Measurements from ENCODE around the gene LIPM. TPM values are rescaled to one million over a fixed set of nuclear protein-coding genes. Genes with fewer than 3 reads are reported as not detected.
A peak's percentile ranks its signal among the peaks of the same experiment; 100 is the strongest.

Gene LIPM
- total RNA-seq, 1 donor from 2014 or later, result not detected

DNA sequence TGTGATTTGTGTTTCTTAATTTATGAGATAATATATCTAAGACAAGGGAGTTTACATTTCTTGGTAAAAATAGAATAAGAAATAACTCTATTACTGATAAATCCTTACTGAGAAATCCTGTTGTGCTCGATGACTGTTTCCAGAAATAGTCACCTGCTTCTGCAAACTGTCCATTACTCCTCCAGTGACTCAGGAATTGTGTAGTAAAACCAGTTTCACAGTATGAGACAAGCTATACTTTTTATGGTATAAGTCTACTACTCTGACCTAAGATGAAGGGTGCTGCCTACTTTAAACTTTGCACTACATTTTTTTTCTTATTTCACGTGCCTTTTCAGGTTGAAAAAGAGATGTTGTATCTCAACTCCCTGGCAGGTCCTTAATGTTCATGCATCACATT lies 56.0 kb downstream of the LIPM start:
- Mint-ChIP-seq H3K27ac (ENCODE audit: unreplicated experiment) (no peak overlapping the region), H3K36me3 (ENCODE audit: unreplicated experiment) (no peaks in the 10 kb centered on the region), H3K4me3 (ENCODE audit: unreplicated experiment) (no peak overlapping the region), H3K27me3 (ENCODE audit: unreplicated experiment) (peaks cover 19% of the 10 kb centered on the region), H3K4me1 (ENCODE audit: unreplicated experiment) (no peaks in the 10 kb centered on the region), H3K9me3 (ENCODE audit: unreplicated experiment) (no peaks in the 10 kb centered on the region)
- DNase-seq (ENCODE audit: extremely low spot score, unreplicated experiment), result no peak
- TF ChIP-seq, protein P1, sequence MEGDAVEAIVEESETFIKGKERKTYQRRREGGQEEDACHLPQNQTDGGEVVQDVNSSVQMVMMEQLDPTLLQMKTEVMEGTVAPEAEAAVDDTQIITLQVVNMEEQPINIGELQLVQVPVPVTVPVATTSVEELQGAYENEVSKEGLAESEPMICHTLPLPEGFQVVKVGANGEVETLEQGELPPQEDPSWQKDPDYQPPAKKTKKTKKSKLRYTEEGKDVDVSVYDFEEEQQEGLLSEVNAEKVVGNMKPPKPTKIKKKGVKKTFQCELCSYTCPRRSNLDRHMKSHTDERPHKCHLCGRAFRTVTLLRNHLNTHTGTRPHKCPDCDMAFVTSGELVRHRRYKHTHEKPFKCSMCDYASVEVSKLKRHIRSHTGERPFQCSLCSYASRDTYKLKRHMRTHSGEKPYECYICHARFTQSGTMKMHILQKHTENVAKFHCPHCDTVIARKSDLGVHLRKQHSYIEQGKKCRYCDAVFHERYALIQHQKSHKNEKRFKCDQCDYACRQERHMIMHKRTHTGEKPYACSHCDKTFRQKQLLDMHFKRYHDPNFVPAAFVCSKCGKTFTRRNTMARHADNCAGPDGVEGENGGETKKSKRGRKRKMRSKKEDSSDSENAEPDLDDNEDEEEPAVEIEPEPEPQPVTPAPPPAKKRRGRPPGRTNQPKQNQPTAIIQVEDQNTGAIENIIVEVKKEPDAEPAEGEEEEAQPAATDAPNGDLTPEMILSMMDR (IDR thresholded peaks at IDR 0.05), result no peak

DNA sequence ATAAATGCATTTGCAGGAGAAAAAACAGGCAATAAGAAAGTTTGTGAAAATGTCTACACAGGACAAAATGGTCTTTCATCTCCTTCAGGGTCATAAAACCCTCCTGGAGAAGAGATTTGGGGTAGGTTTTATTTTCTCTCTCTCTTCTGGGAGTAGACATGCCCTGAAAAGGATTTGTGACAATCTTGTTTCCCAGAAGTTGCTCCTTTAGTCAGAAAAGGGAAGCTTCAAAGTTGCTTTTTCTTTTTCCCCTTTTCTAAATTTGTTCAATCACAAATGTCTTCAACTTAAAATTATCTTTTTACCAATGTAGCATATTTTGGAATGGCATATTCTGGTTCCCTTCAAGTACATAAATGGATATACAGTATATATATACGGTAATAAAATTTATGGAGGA lies 58.5 kb downstream of the LIPM start:
- H3K27me3 Mint-ChIP-seq (ENCODE audit: unreplicated experiment), result peaks cover 29% of the 10 kb centered on the region
- no peaks in the 10 kb centered on the region for H3K36me3 Mint-ChIP-seq (ENCODE audit: unreplicated experiment)
- DNase-seq (ENCODE audit: extremely low spot score, unreplicated experiment), result no peak
- TF ChIP-seq, protein P1 (IDR thresholded peaks at IDR 0.05), result no peak
- H3K4me3 Mint-ChIP-seq (ENCODE audit: unreplicated experiment), result no peak overlapping the region
- H3K4me1 Mint-ChIP-seq (ENCODE audit: unreplicated experiment), result no peaks in the 10 kb centered on the region
- no peak overlapping the region for H3K27ac Mint-ChIP-seq (ENCODE audit: unreplicated experiment)
- no peaks in the 10 kb centered on the region for H3K9me3 Mint-ChIP-seq (ENCODE audit: unreplicated experiment)

DNA sequence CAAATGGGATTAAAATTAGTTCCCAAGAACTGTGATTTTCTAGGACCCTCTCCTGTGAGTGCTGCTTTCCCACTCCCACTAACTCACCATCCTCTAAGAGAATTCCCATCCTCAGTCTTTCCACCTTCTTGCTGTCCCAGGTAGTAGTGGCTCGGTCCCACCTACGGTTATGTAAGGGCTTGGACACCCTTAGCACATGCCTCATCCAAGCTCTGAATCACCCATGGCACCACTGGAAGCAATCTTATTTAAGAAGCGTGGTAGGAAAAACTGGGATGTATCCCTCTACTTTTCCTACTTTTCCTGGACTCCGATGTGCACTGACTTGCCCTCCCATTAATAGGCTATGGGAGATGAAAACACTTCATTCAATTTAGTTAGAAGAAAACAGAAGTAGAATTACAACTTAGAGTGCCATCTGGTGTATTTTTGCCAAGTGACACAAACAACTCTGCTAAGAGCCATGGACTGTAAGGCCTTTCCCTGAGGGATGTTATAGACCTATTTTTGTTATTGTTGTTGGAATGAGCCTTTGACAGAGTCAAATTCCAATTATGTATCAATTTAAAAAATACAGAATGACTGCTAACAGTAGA lies 62.8 kb downstream of the LIPM start:
- Mint-ChIP-seq H3K4me3 (ENCODE audit: unreplicated experiment) (no peak overlapping the region), H3K27ac (ENCODE audit: unreplicated experiment) (no peak overlapping the region), H3K4me1 (ENCODE audit: unreplicated experiment) (no peaks in the 10 kb centered on the region), H3K9me3 (ENCODE audit: unreplicated experiment) (no peaks in the 10 kb centered on the region), H3K36me3 (ENCODE audit: unreplicated experiment) (no peaks in the 10 kb centered on the region), H3K27me3 (ENCODE audit: unreplicated experiment) (peaks cover 33% of the 10 kb centered on the region)
- TF ChIP-seq, protein P1 (IDR thresholded peaks at IDR 0.05), result peak; percentile 36
- DNase-seq (ENCODE audit: extremely low spot score, unreplicated experiment), result no peak

DNA sequence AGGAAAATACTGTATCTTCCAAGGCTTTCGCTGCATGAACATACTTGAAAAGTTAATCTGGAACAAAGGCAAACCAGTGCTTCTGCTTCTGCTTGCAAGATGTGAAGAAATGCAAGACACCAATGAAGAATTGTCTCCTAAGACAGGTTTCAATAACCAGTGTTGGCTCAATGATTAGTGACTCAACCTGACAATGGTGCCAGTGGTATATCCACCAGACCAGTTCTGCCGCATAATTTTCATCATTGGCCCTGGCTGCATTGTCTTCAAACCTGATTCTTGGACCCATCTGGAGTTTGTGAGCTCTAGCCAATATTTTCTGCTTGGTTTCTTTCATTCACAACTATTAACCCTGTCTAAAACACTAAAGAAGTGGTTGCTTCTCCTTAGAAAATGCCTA lies 63.9 kb downstream of the LIPM start:
- DNase-seq (ENCODE audit: extremely low spot score, unreplicated experiment), result no peak
- Mint-ChIP-seq H3K27ac (ENCODE audit: unreplicated experiment) (no peak overlapping the region), H3K27me3 (ENCODE audit: unreplicated experiment) (peaks cover 28% of the 10 kb centered on the region), H3K4me1 (ENCODE audit: unreplicated experiment) (no peaks in the 10 kb centered on the region), H3K4me3 (ENCODE audit: unreplicated experiment) (no peak overlapping the region), H3K9me3 (ENCODE audit: unreplicated experiment) (no peaks in the 10 kb centered on the region), H3K36me3 (ENCODE audit: unreplicated experiment) (no peaks in the 10 kb centered on the region)
- TF ChIP-seq, protein P1 (IDR thresholded peaks at IDR 0.05), result no peak

DNA sequence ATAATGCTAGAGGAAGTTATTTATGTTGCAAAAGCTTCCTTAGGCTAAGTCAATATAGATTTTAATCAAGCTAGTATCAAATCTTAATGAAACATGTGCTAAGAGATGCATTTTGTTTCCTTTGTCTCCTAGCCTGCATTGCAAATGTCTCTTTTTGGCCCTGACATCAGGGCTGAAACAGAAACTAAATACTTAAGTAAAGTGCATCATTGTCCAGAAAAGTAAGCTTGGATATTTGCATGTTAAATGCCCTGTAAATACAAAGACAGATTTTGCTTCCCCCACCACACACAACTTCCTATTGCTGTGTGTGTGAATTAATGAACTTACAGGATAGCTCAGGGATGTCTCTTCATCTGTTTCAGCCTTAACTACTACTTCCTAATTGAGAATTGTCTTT lies 67.6 kb downstream of the LIPM start:
- Mint-ChIP-seq H3K4me3 (ENCODE audit: unreplicated experiment) (no peak overlapping the region), H3K4me1 (ENCODE audit: unreplicated experiment) (no peaks in the 10 kb centered on the region), H3K27me3 (ENCODE audit: unreplicated experiment) (peaks cover 11% of the 10 kb centered on the region), H3K27ac (ENCODE audit: unreplicated experiment) (no peak overlapping the region), H3K9me3 (ENCODE audit: unreplicated experiment) (no peaks in the 10 kb centered on the region), H3K36me3 (ENCODE audit: unreplicated experiment) (no peaks in the 10 kb centered on the region)
- TF ChIP-seq, protein P1 (IDR thresholded peaks at IDR 0.05), result no peak
- no peak for DNase-seq (ENCODE audit: extremely low spot score, unreplicated experiment)

Other genes starting within 250 kb of the LIPM start
- gene RNLS, start 219.4 kb upstream of the LIPM start, total RNA-seq, result 1.7 and 3.9 TPM in 2 replicates
- not detected in 2 replicates for gene LIPJ, start 216.0 kb upstream of the LIPM start, total RNA-seq
- gene LIPF, start 138.3 kb upstream of the LIPM start, total RNA-seq, result not detected in 2 replicates
- not detected in 2 replicates for gene LIPK, start 96.5 kb upstream of the LIPM start, total RNA-seq
- gene LIPN, start 42.7 kb upstream of the LIPM start, total RNA-seq, result not detected in 2 replicates
- gene ANKRD22, start 49.1 kb downstream of the LIPM start, total RNA-seq, result not detected in 2 replicates
- gene STAMBPL1, start 77.5 kb downstream of the LIPM start, total RNA-seq, result 4.5 and 4.8 TPM in 2 replicates
- gene ACTA2, start 150.0 kb downstream of the LIPM start, total RNA-seq, result 315 and 329 TPM in 2 replicates
- gene FAS, start 188.1 kb downstream of the LIPM start, total RNA-seq, result 6.9 and 8.8 TPM in 2 replicates

Data from osteocyte (in vitro differentiated cells).